HG03439 (cell line): ENCODE data around the gene CCBE1.

Experiments used
- ATAC-seq: cut with Tn5 transposase; IDR thresholded peaks from one replicate; pipeline ENCODE4 v1.9.1; 2021; ENCODE audit warnings: mild to moderate bottlenecking, moderate library complexity; ENCODE audit not compliant: unreplicated experiment

CCBE1 gene

GRCh38 chr18:59509481-59510442, 187.5 kb downstream of the CCBE1 start:
- ATAC-seq: no peak

DNA sequence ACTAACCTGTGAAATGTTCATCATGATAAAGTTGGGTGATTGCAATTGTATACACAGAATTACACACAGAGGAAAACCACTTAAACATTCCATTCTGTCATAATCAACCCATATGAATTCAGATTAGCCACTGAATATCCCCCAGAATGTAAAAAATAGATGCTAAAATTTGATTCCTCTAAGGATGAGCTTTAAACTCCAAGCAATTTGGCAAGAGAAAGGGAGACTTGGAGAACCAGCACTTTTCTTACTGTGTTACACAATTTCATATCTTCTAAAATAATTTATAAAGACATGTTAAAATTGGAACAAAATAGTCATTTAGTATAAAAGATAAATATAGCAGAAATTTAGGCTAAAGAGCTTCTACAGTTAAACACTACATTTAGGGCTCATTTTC, 191.9 kb downstream of the CCBE1 start:
- ATAC-seq: no peak

DNA sequence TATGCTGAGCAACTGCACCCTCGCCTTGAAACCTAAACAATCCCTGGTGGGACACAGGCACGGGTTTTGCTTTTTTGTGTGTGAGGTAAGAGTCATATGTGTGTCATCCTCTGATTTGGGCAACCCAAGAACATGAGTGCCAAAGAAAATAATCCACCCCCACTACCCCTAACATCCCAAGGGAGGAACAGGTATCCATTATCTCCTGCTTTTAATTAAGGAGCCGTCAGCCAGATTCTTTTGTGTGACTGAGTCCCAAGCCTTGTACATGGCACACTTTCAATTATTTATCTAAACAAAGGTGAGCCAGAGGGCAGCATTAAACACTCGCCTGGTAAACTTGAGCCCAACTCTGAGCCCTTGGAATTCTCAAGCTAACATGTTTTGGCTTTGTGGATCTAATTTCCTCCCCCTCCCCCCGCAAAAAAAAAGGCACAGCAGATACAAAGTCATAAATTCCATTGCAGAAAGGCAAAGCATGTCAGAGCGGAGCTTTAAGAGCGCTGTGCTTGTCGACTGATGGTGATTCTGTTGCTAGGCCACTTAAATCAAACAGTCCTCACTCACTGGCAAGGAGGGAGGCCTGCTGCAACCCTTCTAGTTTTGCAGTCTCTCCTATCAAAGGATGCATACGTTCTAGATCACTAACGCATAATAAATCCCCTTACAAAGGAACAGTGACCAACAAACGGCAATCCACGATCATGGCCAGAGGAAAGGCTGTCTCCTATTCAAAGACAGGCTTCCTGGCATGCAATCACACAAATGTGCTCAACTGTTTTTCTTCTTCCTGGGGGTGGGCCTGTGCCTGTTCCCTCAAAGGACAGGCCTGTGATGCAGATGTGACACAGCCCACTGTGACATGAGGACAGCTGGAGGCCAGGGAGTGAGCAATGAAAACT, 194.7 kb downstream of the CCBE1 start:
- no peak for ATAC-seq

DNA sequence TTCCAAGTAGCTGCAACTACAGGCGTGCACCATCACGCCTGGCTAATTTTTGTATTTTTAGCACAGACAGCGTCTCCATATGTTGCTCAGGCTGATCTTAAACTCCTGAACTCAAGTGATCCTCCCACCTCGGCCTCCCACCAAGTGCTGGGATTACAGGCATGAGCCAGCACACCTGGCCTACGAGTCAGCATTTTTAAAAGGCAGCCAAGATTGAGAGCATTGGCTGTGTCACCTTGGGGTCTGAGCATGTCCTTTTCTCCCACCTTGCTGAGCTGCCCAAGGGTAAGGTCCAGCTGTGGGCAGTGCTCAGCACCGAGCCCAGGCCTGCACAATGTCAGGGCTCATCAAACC, 195.3 kb downstream of the CCBE1 start:
- no peak for ATAC-seq

GRCh38 chr18:59500765-59501164, 196.5 kb downstream of the CCBE1 start:
- ATAC-seq: no peak

- no peak for ATAC-seq
Measured at GRCh38 chr18:59498506-59499086, 198.6 kb downstream of the CCBE1 start.

DNA sequence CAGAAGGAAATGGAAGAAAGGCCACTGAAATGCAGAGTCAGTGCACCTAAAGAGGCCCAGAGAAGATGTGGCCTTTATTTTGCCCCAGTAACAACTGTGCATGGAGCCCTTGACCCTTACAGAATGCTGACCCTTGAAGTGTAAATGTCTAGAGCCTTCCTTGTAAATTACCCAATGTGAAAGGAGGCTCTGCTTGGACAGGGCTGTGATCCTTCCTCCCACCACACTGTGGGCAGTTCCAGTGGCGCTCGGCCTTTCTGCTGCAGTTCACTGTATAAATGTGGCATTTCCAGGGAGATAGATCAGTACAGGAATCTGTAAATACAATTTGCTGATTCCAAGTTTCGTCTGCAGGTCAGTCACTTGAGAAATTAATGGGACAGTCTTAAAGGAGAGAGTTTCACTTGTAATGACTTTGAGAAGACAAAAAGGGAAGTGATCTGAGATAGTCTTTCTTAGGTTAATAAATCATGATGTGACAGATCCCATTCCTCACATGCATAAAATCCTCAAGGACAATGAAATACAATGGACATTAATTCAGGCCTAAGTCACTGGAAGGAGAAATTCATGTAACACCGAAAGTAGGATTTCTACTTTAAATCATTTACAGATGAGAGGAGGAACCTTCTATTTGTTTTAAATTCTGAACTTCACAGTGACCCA, 204.3 kb downstream of the CCBE1 start:
- ATAC-seq: no peak

- ATAC-seq: no peak
Measured at GRCh38 chr18:59488899-59489298, 208.3 kb downstream of the CCBE1 start.

DNA sequence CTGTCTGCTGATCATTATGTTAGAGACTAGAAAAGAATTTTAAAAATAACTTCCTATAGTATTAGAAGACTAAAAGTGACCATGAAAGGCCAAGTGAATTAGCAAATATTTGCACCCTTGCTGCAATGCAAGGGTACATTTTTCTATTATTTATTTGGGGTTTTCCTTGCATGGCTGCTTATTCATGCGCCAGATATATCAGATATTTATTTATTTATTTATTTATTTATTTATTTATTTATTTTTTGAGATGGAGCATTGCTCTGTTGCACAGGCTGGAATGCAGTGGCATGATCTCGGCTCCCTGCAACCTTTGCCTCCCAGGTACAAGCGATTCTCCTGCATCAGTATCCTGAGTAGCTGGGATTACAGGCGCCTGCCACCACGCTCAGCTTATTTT, 211.8 kb downstream of the CCBE1 start:
- no peak for ATAC-seq

DNA sequence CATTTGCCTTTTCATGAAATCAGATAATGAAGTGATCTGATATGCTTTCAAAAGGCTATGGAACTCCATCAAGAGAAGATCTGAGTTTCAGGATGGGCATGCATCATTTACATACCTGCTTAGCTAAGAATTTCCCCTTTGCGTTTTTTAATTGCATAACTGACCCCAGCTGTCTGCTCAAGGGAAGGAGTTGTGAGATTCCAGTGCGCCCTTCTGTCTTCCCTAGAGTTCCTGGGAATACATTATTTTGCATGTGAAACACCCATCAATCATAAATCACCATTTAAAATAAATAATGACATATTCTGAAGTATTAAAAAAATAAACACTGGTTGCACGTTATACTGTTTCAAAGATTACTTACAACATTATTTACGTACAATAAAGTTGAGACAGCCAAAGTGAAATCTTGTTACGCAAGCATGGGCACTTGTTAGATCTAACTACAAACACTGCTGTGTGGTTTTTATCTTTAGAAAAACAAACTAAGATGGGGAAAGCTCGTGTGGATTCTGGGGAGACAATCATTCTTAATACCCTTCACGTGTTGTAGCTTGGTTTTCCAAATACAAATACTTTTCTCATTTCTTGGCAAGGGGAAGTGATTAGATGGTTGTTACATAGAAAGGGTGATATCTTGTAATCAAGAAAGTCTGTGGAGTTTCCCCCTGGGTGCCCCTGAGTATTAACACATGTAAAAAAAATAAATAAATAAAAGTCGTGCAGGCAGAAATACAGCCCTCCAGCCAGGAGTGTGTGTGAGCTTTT, 212.5 kb downstream of the CCBE1 start:
- ATAC-seq: no peak

DNA sequence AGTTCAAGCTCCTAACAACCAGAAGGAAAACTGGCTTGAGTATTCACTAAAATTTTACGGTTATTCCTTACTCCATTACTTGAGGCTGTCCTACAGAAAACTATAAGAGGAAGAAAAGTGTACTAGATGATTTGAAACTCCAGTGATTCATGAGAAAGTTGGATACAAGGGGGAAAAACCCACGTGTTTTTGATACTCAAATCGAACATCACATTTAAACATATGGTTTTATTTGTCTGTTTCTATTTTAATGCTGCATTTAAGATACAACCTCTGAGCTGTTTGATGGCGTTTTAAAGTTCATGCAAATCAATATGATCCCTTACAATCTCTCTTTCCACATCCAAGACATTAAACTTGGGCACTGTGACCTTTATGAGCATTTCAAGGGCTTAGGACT, 213.1 kb downstream of the CCBE1 start:
- ATAC-seq: no peak

DNA sequence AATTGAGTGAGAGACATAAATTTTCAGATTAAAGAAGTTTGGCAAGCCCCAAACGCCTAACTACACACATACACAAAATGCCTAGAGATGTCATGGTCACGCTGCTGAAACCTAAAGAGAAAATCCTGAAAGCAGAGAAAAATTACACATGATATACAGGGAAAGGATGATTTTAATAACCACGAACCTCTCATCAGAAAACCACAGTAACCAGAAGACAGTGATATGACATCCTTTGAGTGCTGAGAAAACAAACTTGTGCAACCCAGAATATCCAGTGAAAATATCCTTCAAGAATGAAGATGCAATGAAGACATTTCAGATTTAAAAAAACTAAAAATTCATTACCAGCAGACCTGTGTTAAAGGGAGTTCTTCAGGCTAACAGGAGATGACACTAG, 215.8 kb downstream of the CCBE1 start:
- ATAC-seq: no peak

DNA sequence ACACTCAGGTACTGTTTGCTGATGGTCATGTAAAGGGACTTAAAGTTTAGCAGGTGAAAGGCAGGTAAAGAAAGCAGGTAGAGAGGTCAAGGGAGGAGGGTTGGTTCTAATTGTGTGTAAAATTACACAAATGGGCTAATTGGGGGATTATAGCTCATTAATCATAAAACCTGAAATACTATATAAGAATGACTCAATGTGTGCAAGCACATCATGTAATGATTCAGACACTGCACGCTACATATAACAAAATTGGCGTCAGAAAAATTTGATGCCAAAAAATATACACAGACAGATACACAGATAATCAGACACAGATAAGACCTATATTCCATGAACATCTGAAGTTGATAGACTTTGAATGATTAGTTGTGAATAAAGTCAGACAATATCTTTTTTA, 217.4 kb downstream of the CCBE1 start:
- ATAC-seq: no peak

DNA sequence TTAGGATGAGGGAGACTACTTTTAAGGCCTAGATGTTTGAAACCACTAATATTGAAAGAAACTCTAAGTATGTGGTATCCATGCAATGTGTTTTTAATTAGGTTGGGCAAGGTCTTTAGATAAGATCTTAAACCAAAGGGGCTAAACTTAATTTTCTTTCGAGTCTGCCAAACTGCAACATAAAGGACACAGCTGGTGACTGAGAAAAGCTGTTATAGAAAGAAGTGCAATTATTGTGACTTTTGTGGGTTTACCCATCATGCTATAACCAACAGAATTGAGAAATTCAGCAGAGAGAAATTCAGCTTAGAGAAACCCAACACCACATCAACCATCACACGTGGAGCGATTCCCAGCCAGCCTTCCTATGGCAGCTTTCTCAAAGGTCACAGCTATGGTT, 218.6 kb downstream of the CCBE1 start:
- ATAC-seq: no peak

DNA sequence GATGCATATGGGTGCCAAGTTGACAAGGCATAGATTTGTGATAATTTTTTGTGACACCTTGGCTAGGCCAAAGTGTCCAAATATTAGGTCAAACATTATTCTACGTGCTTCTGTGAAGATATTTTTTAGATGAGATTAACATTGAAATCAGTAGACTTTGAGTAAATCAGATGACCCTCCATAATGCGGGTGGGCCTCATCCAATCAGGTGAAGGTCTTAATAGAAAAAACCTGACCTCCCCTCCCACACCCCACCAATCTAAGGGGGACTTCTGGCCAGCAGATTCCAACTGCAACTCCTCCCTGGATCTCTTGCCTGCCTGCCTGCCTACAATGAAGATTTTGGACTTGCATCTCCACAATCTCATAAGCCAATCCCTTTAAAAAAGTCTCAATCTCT, 219.4 kb downstream of the CCBE1 start:
- no peak for ATAC-seq

DNA sequence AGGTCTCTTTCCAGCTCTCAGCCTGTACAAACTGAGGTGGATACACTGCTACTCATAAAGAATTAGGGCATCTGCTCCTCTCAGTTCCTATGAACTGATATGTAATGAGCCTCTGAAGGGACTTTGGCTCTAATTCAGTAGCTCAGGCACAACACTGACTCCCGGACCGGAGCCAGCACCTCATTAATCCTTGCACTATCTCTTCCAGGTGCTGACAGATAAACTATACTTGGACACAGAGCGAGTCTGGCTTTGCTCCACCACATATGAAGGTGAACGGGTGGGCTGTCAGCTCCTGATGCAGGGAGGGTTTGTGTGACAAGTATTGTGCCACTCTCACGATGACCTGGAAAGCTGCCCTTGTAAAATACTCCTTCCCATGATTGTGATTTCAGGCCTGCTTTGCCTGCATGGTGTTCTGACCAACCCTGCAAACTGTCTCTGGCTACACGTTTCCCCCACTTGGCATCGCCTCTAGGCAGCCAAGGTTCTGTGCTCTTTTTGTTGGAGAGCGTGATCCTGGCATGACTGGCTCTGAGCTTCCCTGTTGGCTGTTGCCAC, 226.6 kb downstream of the CCBE1 start:
- no peak for ATAC-seq

GRCh38 chr18:59469463-59470180, 227.6 kb downstream of the CCBE1 start:
- ATAC-seq: no peak

- ATAC-seq: no peak
Measured at GRCh38 chr18:59468821-59469220, 228.4 kb downstream of the CCBE1 start.

- ATAC-seq: no peak
Measured at GRCh38 chr18:59467497-59467896, 229.7 kb downstream of the CCBE1 start.
